Retinal pigment epithelial cell (primary cell): Measurements from ENCODE around the gene EDN2.

Experiments
- DNase-seq: peaks from one replicate; pipeline ENCODE4 v3.0.0-alpha.2; 2010; ENCODE audit warnings: low read depth
- H3K4me3 ChIP-seq: 2 replicates; pipeline ENCODE4 v1.5.1; 2011; ENCODE audit warnings: mild to moderate bottlenecking, low read length, control low read depth, moderate library complexity
- TF ChIP-seq, protein P1 (sequence below): conservative IDR thresholded peaks from 2 replicates; pipeline ENCODE4 v1.5.1; 2011; ENCODE audit warnings: low read depth, low read length, control low read depth, inconsistent platforms

Gene EDN2

DNA sequence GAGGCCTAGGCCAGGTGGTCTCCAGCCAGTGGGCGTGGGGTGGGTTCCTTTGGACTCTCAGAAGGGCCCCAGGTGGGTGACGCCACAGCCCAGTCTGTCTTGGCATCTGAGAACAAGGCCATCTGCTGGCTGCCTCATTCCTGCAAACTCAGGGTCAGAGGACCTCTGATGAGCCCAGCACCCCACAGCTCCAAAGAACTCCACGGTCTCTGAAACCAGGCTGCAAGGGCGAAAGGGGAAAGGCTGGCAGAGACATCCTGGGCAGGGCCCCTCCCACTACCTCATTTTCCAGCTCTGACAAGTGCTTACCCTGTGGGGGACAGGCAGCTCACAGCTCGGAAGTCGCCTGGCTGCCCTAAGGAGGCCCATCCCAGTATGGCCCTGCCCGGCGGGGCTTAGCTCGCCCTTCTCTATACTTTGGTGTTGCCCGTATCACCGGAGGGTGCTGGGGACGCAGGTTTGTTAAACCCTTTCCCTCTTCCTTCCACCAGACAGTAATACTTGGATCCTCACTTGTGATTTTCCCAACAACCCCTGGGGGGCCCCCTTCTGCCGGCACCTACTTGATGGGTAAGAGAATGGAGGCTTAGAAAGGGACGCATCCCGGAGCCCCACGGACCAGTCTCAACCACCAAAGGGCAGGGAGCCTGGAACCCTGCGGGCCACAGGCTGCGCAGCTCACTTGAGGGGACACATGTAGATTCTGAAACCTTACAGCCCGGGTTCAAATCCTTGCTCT, 10.9 kb upstream of the EDN2 start:
- DNase-seq: no peak
- TF ChIP-seq, protein P1, sequence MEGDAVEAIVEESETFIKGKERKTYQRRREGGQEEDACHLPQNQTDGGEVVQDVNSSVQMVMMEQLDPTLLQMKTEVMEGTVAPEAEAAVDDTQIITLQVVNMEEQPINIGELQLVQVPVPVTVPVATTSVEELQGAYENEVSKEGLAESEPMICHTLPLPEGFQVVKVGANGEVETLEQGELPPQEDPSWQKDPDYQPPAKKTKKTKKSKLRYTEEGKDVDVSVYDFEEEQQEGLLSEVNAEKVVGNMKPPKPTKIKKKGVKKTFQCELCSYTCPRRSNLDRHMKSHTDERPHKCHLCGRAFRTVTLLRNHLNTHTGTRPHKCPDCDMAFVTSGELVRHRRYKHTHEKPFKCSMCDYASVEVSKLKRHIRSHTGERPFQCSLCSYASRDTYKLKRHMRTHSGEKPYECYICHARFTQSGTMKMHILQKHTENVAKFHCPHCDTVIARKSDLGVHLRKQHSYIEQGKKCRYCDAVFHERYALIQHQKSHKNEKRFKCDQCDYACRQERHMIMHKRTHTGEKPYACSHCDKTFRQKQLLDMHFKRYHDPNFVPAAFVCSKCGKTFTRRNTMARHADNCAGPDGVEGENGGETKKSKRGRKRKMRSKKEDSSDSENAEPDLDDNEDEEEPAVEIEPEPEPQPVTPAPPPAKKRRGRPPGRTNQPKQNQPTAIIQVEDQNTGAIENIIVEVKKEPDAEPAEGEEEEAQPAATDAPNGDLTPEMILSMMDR: peak; percentile 49
- no peak overlapping the region for H3K4me3 ChIP-seq

DNA sequence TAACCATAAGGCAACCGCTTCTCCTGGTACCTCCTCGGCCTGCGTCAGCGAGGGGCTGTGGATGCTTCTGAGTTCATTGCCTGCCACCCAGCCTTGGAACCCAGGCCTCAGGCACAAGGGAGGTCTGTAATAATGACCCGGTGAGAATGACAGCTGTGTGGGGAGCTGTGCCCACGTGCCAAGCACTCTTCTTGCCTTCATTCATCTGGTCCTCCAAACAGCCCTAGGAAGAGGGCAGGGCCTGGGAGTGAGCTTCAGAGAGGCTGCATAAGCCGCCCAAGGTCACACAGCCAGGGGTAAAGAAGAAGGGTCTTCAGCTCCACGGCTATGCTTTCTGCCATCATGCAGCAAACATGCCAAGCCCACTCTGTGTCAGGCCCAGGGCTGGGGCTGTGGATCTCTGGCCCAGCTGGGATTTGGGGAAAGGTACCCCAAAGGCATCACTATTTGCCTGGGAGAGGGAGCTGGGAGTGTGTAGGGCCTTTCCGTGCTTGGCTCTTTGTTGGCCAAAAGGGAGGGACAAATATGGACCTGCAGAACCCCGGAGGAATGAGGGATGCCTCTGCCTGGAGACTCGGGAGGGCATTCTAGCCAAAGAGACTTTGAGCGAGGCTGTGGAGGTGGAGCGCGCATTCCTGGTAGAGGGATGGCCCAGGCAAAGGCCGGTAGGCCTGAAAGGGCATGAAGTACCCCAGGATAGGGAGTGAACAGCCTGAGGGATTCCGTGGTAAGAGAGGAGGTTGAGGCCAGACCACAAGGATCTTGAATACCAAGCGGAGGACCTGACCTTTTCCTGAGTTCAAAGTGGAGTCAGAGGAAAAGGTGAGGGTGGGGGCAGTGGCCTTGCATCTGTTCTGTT, 10.1 kb upstream of the EDN2 start:
- H3K4me3 ChIP-seq: no peak overlapping the region
- no peak for DNase-seq
- TF ChIP-seq, protein P1: no peak

DNA sequence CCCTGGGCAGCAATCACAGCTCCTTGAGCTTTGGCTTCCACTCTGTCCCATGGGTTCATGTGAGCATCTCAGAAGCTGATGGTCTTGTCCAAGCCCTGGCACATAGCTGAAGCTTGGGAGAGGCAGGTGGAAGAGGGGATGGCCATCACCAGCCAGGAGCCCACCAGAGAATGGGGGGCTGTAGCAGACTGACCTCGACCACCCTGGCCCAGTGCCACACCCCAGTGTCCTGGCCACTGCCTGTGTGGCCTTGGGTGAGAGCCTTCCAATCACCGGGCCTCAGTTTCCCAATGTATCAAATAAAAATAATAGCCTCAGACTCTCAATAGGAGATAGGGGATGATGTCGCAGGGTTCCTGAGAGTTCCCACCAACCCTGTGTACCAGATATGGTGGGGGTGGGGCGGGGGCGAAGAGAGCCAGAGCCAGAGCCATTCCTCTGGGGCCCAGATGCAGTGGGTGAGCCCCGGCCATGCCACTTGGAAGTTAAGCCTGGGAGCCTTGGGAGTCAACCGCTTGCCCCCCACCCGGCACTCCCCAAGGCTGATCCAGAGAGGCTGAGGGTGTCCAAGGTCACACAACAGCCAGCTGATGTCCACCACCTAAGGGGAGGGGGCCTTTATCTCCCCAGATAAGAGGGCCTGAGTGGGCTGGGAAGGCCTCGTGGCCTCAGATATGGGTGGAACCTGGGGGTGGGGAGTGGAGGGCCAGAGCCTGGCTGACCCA, 9.3 kb upstream of the EDN2 start:
- H3K4me3 ChIP-seq: no peak overlapping the region
- TF ChIP-seq, protein P1: no peak
- no peak for DNase-seq

DNA sequence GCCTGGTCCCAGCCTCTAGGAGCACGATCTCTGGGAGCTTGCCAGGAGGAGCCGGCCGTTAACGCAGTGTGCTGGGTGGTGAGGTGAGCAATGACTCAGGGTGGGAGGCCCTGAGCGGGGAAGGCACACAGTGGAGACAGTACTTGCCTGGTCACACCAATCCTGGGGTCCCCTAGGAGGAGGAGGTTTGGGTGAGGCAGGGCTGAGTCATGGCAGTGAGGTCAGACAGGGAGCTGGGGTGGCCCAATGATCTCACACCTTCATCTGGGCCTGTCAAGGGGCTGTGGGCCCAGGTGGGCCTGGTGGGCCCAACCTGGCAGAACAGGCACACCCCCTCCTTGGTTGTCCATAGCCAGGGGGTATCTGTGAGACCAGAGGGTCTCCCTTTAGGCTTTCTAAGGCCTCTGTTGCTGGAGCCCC, 8.6 kb upstream of the EDN2 start:
- TF ChIP-seq, protein P1: no peak
- H3K4me3 ChIP-seq: no peak overlapping the region
- peak; percentile 88 for DNase-seq

DNA sequence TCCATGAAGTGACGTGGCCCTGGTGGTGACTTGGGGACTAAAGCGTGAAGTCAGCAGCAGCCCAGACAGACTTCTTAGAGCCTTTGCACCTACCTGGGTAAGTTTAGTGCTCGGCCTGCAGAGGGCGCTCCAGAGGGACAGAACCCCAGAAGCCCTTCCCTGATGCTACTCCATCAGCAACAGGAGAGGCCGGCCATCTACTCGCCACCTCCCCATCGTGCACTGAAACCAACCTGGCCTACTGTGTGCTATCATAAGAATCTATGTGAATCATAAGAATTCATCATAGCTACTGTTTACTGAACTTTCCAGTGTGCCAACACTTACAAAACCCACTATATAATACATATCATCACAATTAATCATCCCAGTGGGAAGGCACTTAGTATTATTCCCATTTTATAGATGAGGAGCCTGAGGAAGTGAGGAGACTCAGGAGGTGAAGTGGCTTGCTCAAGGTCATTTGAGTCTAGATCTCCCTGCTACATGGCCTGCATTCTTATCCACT, 7.9 kb upstream of the EDN2 start:
- no peak overlapping the region for H3K4me3 ChIP-seq
- TF ChIP-seq, protein P1: peak; percentile 76
- DNase-seq: no peak

DNA sequence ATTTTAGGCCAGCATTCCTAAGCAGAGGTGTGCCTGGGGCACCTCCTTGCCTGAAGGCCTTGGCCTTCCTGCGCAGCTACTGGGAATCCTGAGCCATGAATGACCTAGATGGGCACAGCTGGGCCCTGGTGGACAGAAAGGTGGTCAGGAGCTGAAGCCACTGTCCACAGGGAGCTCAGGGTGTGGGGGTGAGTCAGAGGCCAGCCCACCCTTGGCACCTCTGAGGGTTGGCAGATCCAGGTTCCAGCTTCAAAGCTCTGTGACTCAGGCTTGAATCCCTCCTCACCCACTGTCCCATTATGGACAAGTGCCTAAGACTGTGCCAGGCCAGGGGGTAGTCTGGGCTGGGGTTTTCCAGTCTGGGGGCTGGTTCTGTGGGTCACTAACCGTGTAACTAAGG, 6.4 kb upstream of the EDN2 start:
- H3K4me3 ChIP-seq: no peak overlapping the region
- no peak for DNase-seq
- TF ChIP-seq, protein P1: no peak
